HG03103 (cell line): Measurements from ENCODE around the gene MGAT1.
"Not testable (repeated sequence)": the region's sequence is repeated elsewhere in the genome, so short reads cannot be mapped to it uniquely, and the experiment has no call there.

ENCODE experiments used
- ATAC-seq: cut with Tn5 transposase; IDR thresholded peaks from one replicate; pipeline ENCODE4 v1.9.1; 2021; ENCODE audit warnings: low read depth; ENCODE audit not compliant: unreplicated experiment

MGAT1 gene

DNA sequence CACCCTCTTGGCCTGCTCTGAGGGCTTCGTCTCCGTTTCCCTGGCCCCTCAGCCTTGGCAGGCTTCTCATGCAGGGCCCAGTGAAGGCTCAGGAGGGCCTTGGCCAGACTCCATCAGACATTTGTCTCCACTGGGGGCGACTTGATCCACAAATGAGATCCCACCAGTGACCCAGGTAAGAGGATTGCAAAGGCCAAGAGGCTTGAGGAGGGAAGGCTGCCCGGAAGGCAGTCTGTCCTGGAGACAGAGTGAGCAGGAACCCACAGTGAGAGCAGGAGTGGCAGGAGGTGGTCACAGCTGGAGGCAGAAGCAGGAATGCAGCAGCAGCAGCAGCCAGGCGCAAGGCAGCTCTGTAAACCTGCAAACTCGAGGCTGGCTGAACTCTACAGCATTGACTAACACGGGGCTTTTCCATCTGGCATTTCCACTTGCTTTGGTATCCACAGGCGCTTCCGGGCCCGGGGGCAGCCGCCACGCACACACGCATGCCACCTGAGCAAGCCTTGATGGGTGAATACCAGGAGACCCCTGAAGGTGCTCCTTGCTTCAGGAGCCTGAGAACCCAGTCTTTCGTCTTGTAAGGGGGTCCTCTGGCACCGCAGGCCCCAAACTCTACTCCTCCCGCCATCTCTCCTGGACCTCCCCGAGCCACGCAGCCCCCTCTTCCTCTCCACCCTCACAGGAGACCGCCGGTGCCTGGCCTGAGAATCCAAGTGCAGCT, 14.7 kb downstream of the MGAT1 start:
- no peak for ATAC-seq

- no peak for ATAC-seq
Measured at GRCh38 chr5:180786531-180787398, 15.8 kb downstream of the MGAT1 start.

- ATAC-seq: no peak
Measured at GRCh38 chr5:180785794-180786221, 16.8 kb downstream of the MGAT1 start.

DNA sequence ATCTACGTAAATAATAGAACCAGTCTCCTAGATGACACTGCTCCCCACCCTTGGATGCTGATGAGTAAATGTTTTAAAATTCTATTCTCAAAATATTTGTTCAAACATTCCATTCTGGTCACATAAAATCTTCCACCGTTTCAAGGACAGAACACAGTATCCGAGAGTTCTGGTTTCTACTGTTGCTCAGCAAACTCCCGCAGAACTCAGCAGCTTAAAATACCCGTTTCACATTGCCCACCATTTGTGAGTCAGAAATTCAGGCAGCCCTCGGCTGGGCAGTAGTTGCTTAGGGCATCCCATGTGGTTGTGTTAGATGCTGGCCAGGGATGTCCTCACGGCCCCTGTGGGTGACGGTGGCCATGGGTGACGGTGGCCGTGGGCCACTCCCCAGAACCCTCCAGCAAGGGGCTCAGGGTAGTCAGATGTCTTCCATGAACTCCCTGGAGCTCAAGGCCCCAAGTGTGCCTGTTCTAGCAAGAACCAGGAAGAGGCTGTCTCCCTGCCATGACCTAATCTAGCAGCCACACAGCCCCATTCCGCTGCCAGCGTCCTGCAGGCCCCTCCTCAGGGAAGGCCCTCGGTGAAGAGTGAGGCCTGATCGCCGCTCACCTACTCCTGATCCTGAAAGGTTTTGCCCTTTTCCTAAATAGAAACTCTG, 17.4 kb downstream of the MGAT1 start:
- ATAC-seq: no peak

DNA sequence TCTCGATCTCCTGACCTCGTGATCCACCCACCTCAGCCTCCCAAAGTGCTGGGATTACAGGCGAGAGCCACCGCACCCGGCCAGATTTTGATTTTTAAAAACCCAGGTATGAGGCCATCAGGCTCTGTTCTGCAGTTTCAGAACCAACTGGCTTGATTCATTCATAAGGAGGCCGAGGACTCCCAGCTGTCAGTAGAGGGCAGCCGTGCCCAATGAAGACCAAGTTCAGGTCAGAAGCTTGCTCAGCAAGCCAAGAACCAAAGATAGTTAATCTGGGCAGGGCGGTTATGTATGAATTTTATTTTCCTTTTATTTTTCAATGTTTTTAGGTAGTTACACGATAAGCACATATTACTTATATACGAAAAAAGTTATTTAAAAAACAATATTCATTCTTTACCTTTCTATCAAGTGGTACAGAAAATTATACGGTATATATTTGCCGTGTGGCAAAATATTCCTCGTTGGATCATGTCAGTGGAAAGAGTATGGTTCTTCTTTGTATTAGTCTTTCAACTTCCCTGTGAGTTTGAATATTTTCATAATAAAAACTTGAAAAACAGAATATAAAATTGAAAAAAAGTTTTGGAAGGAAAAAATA, 18.0 kb downstream of the MGAT1 start:
- no peak for ATAC-seq

- no peak for ATAC-seq
Measured at GRCh38 chr5:180783340-180784052, 19.1 kb downstream of the MGAT1 start.

DNA sequence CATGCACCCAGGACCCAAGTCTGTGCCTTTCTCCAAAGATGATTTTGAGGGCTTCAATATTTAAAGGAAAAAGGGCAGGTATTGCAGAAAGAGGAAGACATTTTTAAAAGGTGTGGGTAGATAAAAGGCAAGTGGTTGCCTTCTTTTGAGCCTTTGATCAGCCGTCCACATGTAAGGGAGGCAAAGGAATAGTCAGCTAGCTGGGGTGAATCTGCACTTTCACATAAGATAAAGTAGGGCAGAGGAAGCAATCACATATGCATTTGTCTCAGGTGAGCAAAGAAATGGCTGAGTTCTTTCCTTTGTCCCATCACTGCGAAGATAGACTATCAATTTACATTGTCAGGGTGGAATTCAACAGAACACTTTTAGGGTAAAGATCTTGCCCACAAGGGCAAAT, 19.9 kb downstream of the MGAT1 start:
- no peak for ATAC-seq

- ATAC-seq: not testable (repeated sequence)
Measured at GRCh38 chr5:180781900-180782326, 20.7 kb downstream of the MGAT1 start.

- ATAC-seq: no peak
Measured at GRCh38 chr5:180779985-180780610, 22.5 kb downstream of the MGAT1 start.

DNA sequence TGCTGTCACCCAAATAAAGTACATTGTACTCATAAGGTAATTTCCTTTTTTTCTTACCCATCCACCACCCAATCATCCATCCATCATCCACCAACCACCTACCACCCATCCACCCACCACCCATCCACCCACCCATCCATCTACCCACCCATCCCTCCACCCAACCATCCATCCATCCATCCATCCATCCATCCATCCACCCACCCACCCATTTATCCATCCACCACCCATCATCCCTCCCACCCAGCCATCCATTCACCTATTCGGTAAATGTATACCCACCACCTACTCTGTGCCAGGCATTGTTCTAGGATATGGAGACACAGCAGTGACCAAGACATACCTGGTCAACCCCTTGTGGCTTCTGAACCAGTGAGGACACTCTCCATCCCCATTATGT, 25.1 kb downstream of the MGAT1 start:
- no peak for ATAC-seq

- no peak for ATAC-seq
Measured at GRCh38 chr5:180776376-180776775, 26.2 kb downstream of the MGAT1 start.

GRCh38 chr5:180775624-180776023, 27.0 kb downstream of the MGAT1 start:
- no peak for ATAC-seq

DNA sequence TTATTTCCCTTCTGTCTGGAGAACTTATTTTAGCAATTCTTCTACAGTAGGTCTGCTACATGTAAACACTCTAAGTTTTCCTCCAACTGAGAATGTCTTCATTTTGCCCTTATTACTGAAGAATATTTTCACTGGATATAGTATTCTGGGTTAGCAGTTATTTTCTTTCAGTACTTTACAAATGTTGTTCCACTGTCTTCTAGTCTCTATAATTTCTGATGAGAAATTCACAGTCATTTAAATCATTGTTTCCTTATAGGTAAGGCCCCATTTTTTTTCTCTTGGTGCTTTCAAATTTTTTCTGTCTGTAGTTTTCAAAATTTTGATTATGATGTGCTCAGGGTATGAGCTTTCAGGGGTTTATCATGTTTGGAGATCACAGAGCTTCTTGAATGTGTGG, 30.8 kb downstream of the MGAT1 start:
- ATAC-seq: no peak

DNA sequence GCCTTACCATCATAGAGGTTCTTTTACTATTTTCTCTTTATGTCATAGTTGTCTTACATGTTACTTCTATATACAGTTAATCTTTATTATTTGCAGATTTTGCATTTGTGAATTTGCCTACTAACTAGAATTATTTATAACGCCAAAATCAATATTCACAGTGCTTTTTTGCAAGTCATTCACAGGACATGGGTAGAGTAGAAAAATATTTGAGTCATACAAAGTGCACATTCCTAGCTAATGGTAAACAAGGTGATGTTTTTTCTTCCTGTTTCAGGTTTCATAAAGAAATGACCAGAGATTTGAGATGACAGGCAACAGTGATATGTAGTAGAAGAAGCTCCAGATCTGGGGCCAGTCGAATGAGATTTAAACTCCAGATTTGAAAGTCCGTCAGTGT, 32.8 kb downstream of the MGAT1 start:
- no peak for ATAC-seq

DNA sequence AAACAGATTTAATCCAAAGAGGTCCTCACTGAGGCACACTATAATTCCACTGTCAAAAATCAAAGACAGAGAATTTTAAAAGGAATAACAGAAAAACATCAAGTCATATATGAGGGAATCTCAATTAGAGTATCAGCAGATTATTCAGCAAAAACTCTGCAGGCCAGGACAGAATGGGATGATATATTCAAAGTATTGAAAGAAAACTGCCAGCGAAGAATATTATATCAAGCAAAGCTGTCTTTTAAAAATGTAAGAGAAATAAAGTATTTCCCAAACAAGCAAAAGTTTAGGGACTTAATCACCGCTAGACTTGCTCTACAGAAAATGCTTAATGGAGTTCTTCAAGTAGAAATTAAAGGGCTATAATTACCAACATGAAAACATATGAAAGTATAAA, 47.0 kb downstream of the MGAT1 start:
- no peak for ATAC-seq

DNA sequence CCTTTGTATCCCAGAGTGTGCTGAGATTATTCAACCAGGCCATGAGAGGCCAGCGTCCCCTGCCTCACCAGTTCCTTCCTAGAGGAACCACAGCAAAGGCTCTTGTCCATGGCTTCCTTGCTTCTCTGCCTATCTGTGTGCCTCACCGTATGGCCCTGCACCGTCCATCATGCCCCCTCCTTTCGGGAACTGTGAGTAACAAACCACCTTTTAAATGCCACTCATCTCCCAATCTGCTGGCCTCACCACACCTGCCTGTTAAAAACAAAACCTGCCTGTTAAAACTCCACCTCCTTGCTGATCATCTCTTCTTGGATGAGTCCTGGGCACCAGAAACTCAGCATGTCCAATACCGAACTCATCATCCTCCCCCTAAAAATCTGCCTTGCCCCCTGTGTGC, 58.4 kb downstream of the MGAT1 start:
- no peak for ATAC-seq

DNA sequence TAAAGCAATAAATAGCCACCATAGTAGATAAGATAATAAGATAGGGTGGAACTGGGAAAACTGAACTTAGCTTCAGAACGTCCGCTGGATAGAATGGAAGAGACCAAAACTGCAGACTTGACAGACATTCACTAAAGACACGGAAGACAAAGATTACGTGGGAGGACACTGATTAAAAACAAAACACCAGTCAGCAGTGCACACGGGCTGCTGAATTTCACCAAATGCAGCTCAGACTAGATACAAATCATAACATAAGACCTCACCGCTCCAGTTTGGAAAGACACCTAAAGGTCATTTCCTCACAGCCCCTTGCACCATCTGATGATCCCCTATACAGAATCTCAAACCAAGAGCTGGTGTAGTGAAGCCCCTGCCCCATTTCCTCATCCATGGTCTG, 59.9 kb downstream of the MGAT1 start:
- ATAC-seq: no peak

GRCh38 chr5:180740953-180741352, 61.7 kb downstream of the MGAT1 start:
- ATAC-seq: not testable (repeated sequence)

DNA sequence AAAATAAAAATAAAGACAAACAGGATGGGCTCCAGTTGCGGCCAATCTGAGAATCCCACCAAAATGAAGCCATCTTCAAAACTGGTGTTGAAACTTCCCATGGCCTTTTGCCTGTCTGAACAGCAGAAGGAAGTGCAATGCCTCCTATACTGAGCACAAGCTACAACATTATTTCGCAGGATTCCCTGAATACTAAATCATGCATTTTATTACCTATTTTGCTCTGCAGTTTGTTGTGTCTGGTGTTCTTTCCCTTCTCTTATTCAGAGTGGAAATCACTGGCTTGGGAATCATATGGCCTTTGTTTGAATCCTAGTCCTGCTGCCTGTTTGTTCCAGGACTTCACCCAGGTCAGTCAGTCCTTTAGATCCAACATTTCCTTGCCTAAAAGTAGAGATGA, 62.6 kb downstream of the MGAT1 start, which contains the start of gene OR2Y1:
Gene OR2Y1 (minus strand): TSS at position 101 of the 400 bp plus-strand sequence. CDS start 0 bp downstream, at position 101.
- no peak for ATAC-seq

DNA sequence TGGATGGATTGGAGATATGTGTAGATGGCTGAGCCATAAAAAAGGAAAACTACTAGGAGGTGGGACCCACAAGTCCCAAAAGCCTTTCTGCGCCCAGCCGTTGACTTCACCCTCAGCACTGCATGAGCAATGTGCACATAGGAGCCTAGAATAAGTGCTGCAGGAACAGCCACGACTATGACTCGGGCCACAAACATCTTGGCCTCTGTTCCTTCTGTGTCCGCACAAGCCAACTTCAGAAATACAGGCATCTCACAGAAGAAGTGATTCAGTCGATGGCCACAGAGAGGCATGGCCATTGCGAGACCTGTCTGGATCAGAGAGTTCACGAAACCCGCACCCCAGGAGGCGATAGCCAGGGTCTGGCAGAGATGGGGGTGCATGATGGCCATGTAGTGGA, 63.3 kb downstream of the MGAT1 start:
- ATAC-seq: no peak
